Neural progenitor cell (in vitro differentiated cells): Measurements from ENCODE around the gene DIDO1. TPM values are rescaled to one million over a fixed set of nuclear protein-coding genes. Genes with fewer than 3 reads are reported as not detected.

ENCODE experiments used
- DNase-seq: peaks from one replicate; pipeline ENCODE4 v3.0.0-alpha.2; 2016; ENCODE audit warnings: low spot score
- H2AFZ ChIP-seq: fragments of 200-600 bp; sonication (generic); replicated peaks from 2 replicates; pipeline ENCODE4 v1.6.1; 2016; ENCODE audit warnings: antibody characterized with exemption
- H3F3A ChIP-seq: fragments of 200-600 bp; sonication (generic); 2 replicates; pipeline ENCODE4 v1.6.1; 2016; ENCODE audit warnings: antibody characterized with exemption, low read depth
- H3K27ac ChIP-seq: fragments of 200-600 bp; sonication (generic); 2 replicates; pipeline ENCODE4 v1.5.1; 2016; ENCODE audit warnings: mild to moderate bottlenecking
- H3K27me3 ChIP-seq: fragments of 200-600 bp; sonication (generic); 2 replicates; pipeline ENCODE4 v1.6.1; 2016; ENCODE audit warnings: mild to moderate bottlenecking, moderate library complexity
- H3K36me3 ChIP-seq: fragments of 200-600 bp; sonication (generic); 2 replicates; pipeline ENCODE4 v1.5.1; 2016
- H3K4me1 ChIP-seq: fragments of 200-600 bp; sonication (generic); 2 replicates; pipeline ENCODE4 v1.6.1; 2016; ENCODE audit warnings: mixed run types
- H3K4me2 ChIP-seq: fragments of 200-600 bp; sonication (generic); 2 replicates; pipeline ENCODE4 v1.6.1; 2016
- H3K4me3 ChIP-seq: fragments of 200-600 bp; sonication (generic); 2 replicates; pipeline ENCODE4 v1.5.1; 2016
- H3K79me2 ChIP-seq: fragments of 200-600 bp; sonication (generic); 2 replicates; pipeline ENCODE4 v1.6.1; 2016; ENCODE audit warnings: low read depth
- H3K9ac ChIP-seq: fragments of 200-600 bp; sonication (generic); 2 replicates; pipeline ENCODE4 v1.6.1; 2016
- H3K9me3 ChIP-seq: fragments of 200-600 bp; sonication (generic); 2 replicates; pipeline ENCODE4 v1.5.1; 2016; ENCODE audit warnings: low read depth
- H4K20me1 ChIP-seq: fragments of 200-600 bp; sonication (generic); 2 replicates; pipeline ENCODE4 v1.6.1; 2016; ENCODE audit warnings: low read depth
- H3K27ac Mint-ChIP-seq: 3 replicates; pipeline ENCODE4 v1.8.0; 2021; ENCODE audit warnings: mixed read lengths
- H3K27me3 Mint-ChIP-seq: 2 replicates; pipeline ENCODE4 v1.8.0; 2022; ENCODE audit warnings: low read depth, mild to moderate bottlenecking, inconsistent platforms, moderate library complexity, mixed read lengths; ENCODE audit not compliant: insufficient read depth
- H3K36me3 Mint-ChIP-seq: 3 replicates; pipeline ENCODE4 v1.8.0; 2021; ENCODE audit warnings: mixed read lengths
- H3K4me1 Mint-ChIP-seq: 3 replicates; pipeline ENCODE4 v1.8.0; 2021; ENCODE audit warnings: mixed read lengths
- H3K4me3 Mint-ChIP-seq: 3 replicates; pipeline ENCODE4 v1.8.0; 2021; ENCODE audit warnings: mild to moderate bottlenecking, moderate library complexity, mixed read lengths
- H3K9me3 Mint-ChIP-seq: 3 replicates; pipeline ENCODE4 v1.8.0; 2020; ENCODE audit warnings: mixed read lengths
- EZH2 ChIP-seq: fragments of 200-600 bp; sonication (generic); IDR thresholded peaks from 2 replicates; pipeline ENCODE4 v1.6.1; 2017; ENCODE audit warnings: antibody characterized with exemption, mild to moderate bottlenecking, moderate library complexity
- EZH2phosphoT487 ChIP-seq: fragments of 200-600 bp; sonication (generic); IDR thresholded peaks from 2 replicates; pipeline ENCODE4 v1.6.1; 2017; ENCODE audit warnings: antibody characterized with exemption
- total RNA-seq: library from RNA; depleted of rRNA; stranded (reverse); fragments of >200 nt; gene quantifications from 2 replicates; pipeline ENCODE4 v1.2.3, GENCODE V29; 2015; ENCODE audit warnings: low replicate concordance
- TF ChIP-seq, protein P1 (sequence below): fragments of 200-600 bp; sonication (generic); IDR thresholded peaks from 2 replicates; pipeline ENCODE4 v1.5.1; 2017; ENCODE audit warnings: antibody characterized with exemption, mild to moderate bottlenecking

The DIDO1 gene
- total RNA-seq, 1 donor from 2014 or later: 64.5 TPM

DNA sequence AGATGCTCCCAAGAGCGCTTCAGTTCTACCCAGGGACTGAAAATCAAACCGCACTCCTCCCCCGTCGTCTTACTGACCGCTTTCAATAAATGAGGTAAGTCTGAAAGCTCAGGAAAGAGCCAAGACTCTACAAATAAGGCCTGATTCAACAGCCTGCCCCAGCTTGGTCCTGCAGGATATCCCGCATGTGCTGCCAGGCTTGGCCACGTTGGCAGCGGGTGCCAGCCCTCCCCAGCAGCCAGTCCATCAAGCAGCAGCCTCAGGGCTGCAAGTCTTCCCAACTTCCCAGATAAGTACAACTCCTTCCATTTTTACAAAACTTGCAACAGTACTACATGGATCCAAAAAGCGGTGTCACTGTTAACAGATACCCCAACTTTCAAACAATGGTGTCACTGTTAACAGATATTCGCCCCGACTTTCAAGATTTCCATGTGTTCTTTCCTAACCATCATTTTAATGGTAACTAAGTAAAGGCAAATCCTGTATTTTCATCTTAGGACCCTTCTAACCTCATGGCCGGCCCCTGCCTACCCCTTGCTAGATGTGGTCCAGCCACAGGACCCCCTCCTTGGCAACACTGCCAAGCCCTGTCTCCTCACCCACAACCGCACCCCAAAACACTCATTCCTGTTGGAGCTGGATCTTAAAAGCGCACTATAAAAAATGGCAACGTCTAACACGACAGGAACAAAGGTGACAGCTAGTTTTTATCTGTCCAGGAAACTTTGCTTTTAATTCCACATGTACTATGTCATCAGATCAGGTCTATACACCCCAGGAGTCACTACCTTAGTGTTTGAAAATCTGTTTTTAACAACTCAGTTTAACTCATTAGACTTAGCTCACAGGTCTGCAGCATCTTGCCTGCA, 28.0 kb downstream of the DIDO1 start:
- DNase-seq: no peak
- no peaks in the 10 kb centered on the region for H3K36me3 ChIP-seq
- no peaks in the 10 kb centered on the region for H3K79me2 ChIP-seq
- H3F3A ChIP-seq: peaks cover 39% of the 10 kb centered on the region
- peaks cover 3% of the 10 kb centered on the region for H3K36me3 Mint-ChIP-seq
- H3K4me1 ChIP-seq: peaks cover 17% of the 10 kb centered on the region
- H3K4me1 Mint-ChIP-seq: peaks cover 23% of the 10 kb centered on the region
- peak overlapping the region; percentile 23 for H3K9ac ChIP-seq
- peak overlapping the region; percentile 27 for H3K27ac Mint-ChIP-seq
- peaks cover 2% of the 10 kb centered on the region for H3K27me3 Mint-ChIP-seq
- no peak overlapping the region for H2AFZ ChIP-seq
- no peaks in the 10 kb centered on the region for H3K9me3 Mint-ChIP-seq
- no peak overlapping the region for H3K4me3 Mint-ChIP-seq
- peaks cover 30% of the 10 kb centered on the region for H4K20me1 ChIP-seq
- no peaks in the 10 kb centered on the region for H3K9me3 ChIP-seq
- no peak overlapping the region for H3K27ac ChIP-seq
- H3K27me3 ChIP-seq: no peaks in the 10 kb centered on the region
- no peak overlapping the region for H3K4me3 ChIP-seq
- no peak for TF ChIP-seq EZH2phosphoT487
- no peak for TF ChIP-seq EZH2
- TF ChIP-seq, protein P1, sequence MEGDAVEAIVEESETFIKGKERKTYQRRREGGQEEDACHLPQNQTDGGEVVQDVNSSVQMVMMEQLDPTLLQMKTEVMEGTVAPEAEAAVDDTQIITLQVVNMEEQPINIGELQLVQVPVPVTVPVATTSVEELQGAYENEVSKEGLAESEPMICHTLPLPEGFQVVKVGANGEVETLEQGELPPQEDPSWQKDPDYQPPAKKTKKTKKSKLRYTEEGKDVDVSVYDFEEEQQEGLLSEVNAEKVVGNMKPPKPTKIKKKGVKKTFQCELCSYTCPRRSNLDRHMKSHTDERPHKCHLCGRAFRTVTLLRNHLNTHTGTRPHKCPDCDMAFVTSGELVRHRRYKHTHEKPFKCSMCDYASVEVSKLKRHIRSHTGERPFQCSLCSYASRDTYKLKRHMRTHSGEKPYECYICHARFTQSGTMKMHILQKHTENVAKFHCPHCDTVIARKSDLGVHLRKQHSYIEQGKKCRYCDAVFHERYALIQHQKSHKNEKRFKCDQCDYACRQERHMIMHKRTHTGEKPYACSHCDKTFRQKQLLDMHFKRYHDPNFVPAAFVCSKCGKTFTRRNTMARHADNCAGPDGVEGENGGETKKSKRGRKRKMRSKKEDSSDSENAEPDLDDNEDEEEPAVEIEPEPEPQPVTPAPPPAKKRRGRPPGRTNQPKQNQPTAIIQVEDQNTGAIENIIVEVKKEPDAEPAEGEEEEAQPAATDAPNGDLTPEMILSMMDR: no peak
- no peak overlapping the region for H3K4me2 ChIP-seq

DNA sequence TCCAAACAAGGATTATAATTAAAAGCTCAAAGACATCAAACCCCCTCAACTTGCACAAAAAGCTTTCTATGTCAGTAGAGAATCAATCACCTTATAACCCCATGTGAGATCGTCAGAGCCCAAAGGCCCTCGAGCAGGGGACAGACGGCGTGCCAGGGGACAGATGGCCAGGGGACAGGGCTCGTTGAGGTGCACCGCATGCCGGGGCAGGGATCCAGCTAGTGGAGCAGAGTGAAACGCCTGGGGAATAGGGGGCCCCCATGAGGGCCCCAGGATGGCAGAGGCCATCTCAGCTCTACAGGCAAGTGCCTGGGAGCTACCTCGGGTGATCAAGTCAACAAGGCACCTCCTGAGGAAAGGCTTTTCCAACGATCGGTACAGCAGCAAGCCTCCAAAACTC, 28.6 kb downstream of the DIDO1 start:
- H3K4me3 ChIP-seq: no peak overlapping the region
- TF ChIP-seq EZH2: no peak
- TF ChIP-seq, protein P1: no peak
- no peak for TF ChIP-seq EZH2phosphoT487
- no peaks in the 10 kb centered on the region for H3K9me3 ChIP-seq
- Mint-ChIP-seq H3K9me3 (no peaks in the 10 kb centered on the region), H3K36me3 (peaks cover 4% of the 10 kb centered on the region), H3K27ac (no peak overlapping the region), H3K4me3 (no peak overlapping the region), H3K4me1 (peaks cover 23% of the 10 kb centered on the region), H3K27me3 (peaks cover 2% of the 10 kb centered on the region)
- H3F3A ChIP-seq: peaks cover 38% of the 10 kb centered on the region
- no peaks in the 10 kb centered on the region for H3K79me2 ChIP-seq
- no peak overlapping the region for H3K27ac ChIP-seq
- no peak overlapping the region for H3K9ac ChIP-seq
- H3K27me3 ChIP-seq: no peaks in the 10 kb centered on the region
- no peaks in the 10 kb centered on the region for H3K36me3 ChIP-seq
- H4K20me1 ChIP-seq: peaks cover 29% of the 10 kb centered on the region
- H3K4me2 ChIP-seq: no peak overlapping the region
- H2AFZ ChIP-seq: no peak overlapping the region
- peaks cover 17% of the 10 kb centered on the region for H3K4me1 ChIP-seq
- no peak for DNase-seq

DNA sequence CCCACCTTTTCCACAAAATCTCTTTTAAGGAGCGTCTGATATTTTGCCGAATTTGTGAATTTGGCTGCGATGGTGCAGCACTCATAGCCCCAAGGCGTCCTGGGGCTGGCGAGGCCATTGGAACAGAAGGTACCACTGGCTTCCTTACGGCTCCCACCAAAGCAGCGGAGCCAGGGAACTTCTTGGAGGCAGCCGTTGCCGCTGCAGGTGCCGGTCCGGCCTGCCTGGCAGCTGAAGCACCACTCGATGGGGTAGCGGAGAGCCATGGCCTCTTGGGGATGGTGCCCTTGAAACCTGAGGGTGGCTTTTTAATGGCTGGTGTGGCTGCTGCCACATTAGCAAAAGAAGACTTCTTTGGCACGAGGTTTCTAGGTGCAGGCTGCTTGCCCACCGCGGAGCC, 29.8 kb downstream of the DIDO1 start:
- no peaks in the 10 kb centered on the region for H3K79me2 ChIP-seq
- no peaks in the 10 kb centered on the region for H3K36me3 ChIP-seq
- no peaks in the 10 kb centered on the region for H3K9me3 ChIP-seq
- no peak overlapping the region for H3K9ac ChIP-seq
- Mint-ChIP-seq H3K4me1 (peaks cover 23% of the 10 kb centered on the region), H3K27me3 (no peaks in the 10 kb centered on the region), H3K9me3 (no peaks in the 10 kb centered on the region), H3K4me3 (no peak overlapping the region), H3K36me3 (peaks cover 7% of the 10 kb centered on the region), H3K27ac (no peak overlapping the region)
- no peak overlapping the region for H3K27ac ChIP-seq
- no peak overlapping the region for H3K4me2 ChIP-seq
- DNase-seq: no peak
- H3K27me3 ChIP-seq: no peaks in the 10 kb centered on the region
- peaks cover 26% of the 10 kb centered on the region for H3F3A ChIP-seq
- peaks cover 17% of the 10 kb centered on the region for H3K4me1 ChIP-seq
- TF ChIP-seq EZH2 (no peak), EZH2phosphoT487 (no peak)
- TF ChIP-seq, protein P1: no peak
- H4K20me1 ChIP-seq: peaks cover 26% of the 10 kb centered on the region
- no peak overlapping the region for H2AFZ ChIP-seq
- H3K4me3 ChIP-seq: no peak overlapping the region
